ENCODE measurements around the gene TMED1.

DNA sequence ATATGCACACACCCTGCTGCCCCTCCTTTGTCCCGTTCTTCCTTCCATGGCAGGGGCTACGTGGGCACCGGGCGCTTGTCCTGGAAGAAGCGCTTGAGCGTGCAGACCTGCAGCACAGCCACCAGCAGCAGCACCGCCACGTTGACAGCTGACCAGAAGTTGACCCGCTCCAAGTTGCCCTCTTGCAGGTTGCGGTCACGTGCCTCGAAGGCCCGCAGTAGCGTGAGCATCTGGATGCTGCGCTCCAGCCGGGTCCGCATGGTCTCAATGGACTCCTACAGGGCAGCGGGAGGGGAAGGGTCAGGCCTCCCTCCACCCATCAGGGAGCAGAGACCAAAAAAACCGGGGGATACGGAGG lies 3.1 kb downstream of the TMED1 start:
- TF ChIP-seq EZH2 (IDR thresholded peaks at IDR 0.05; ENCODE audit: borderline replicate concordance, low read depth, low read length, severe bottlenecking) (no peak), CTCF (IDR thresholded peaks at IDR 0.05; ENCODE audit: extremely low read depth in 1 of 2, insufficient read depth in 1 of 2, low read depth in 1 of 2, low read length in 2 of 2) (no peak), FOS (IDR thresholded peaks at IDR 0.05; ENCODE audit: borderline replicate concordance, insufficient read depth, low read length) (no peak), POLR2A (IDR thresholded peaks at IDR 0.05; ENCODE audit: low read depth, low read length) (no peak), JUN (IDR thresholded peaks at IDR 0.05; ENCODE audit: borderline replicate concordance, insufficient read depth, insufficient read length, low read depth) (no peak), MAX (IDR thresholded peaks at IDR 0.05; ENCODE audit: insufficient read depth, insufficient read length) (no peak)

All from endothelial cell of umbilical vein (primary cell).